ENCODE data around the gene CNGA3. TPM values are rescaled to one million over a fixed set of nuclear protein-coding genes. Genes with fewer than 3 reads are reported as not detected.

The CNGA3 gene
- total and polyA plus RNA-seq, 2 experiments from 2014 or later = not detected

- ATAC-seq (no peak), DNase-seq (ENCODE audit: low spot score) (no peak)
- no peaks in the 10 kb centered on the region for H3K9me2 ChIP-seq (ENCODE audit: insufficient read depth)
- no peaks in the 10 kb centered on the region for H3K36me3 ChIP-seq (ENCODE audit: insufficient read depth)
- Mint-ChIP-seq H3K36me3 (ENCODE audit: low read depth) (no peaks in the 10 kb centered on the region), H3K27ac (no peak overlapping the region), H3K4me1 (peaks cover 5% of the 10 kb centered on the region; the same call in 2 of the 3 replicates), H3K4me3 (no peak overlapping the region), H3K27me3 (ENCODE audit: insufficient read depth, low read depth, poor library complexity) (peaks cover 7% of the 10 kb centered on the region), H3K9me3 (peaks cover 10% of the 10 kb centered on the region; the same call in 2 of the 3 replicates)
- H3K27ac ChIP-seq (ENCODE audit: low read depth) = no peak overlapping the region
- TF ChIP-seq, protein P1, sequence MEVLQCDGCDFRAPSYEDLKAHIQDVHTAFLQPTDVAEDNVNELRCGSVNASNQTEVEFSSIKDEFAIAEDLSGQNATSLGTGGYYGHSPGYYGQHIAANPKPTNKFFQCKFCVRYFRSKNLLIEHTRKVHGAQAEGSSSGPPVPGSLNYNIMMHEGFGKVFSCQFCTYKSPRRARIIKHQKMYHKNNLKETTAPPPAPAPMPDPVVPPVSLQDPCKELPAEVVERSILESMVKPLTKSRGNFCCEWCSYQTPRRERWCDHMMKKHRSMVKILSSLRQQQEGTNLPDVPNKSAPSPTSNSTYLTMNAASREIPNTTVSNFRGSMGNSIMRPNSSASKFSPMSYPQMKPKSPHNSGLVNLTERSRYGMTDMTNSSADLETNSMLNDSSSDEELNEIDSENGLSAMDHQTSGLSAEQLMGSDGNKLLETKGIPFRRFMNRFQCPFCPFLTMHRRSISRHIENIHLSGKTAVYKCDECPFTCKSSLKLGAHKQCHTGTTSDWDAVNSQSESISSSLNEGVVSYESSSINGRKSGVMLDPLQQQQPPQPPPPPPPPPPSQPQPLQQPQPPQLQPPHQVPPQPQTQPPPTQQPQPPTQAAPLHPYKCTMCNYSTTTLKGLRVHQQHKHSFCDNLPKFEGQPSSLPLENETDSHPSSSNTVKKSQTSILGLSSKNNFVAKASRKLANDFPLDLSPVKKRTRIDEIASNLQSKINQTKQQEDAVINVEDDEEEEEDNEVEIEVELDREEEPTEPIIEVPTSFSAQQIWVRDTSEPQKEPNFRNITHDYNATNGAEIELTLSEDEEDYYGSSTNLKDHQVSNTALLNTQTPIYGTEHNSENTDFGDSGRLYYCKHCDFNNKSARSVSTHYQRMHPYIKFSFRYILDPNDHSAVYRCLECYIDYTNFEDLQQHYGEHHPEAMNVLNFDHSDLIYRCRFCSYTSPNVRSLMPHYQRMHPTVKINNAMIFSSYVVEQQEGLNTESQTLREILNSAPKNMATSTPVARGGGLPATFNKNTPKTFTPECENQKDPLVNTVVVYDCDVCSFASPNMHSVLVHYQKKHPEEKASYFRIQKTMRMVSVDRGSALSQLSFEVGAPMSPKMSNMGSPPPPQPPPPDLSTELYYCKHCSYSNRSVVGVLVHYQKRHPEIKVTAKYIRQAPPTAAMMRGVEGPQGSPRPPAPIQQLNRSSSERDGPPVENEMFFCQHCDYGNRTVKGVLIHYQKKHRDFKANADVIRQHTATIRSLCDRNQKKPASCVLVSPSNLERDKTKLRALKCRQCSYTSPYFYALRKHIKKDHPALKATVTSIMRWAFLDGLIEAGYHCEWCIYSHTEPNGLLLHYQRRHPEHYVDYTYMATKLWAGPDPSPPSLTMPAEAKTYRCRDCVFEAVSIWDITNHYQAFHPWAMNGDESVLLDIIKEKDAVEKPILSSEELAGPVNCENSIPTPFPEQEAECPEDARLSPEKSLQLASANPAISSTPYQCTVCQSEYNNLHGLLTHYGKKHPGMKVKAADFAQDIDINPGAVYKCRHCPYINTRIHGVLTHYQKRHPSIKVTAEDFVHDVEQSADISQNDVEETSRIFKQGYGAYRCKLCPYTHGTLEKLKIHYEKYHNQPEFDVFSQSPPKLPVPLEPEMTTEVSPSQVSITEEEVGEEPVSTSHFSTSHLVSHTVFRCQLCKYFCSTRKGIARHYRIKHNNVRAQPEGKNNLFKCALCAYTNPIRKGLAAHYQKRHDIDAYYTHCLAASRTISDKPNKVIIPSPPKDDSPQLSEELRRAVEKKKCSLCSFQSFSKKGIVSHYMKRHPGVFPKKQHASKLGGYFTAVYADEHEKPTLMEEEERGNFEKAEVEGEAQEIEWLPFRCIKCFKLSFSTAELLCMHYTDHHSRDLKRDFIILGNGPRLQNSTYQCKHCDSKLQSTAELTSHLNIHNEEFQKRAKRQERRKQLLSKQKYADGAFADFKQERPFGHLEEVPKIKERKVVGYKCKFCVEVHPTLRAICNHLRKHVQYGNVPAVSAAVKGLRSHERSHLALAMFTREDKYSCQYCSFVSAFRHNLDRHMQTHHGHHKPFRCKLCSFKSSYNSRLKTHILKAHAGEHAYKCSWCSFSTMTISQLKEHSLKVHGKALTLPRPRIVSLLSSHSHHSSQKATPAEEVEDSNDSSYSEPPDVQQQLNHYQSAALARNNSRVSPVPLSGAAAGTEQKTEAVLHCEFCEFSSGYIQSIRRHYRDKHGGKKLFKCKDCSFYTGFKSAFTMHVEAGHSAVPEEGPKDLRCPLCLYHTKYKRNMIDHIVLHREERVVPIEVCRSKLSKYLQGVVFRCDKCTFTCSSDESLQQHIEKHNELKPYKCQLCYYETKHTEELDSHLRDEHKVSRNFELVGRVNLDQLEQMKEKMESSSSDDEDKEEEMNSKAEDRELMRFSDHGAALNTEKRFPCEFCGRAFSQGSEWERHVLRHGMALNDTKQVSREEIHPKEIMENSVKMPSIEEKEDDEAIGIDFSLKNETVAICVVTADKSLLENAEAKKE (CRISPR knock-in tag; IDR thresholded peaks at IDR 0.05) = no peak
- TF ChIP-seq ETS1 (IDR thresholded peaks at IDR 0.05) (no peak), ZNF331 (CRISPR knock-in tag; IDR thresholded peaks at IDR 0.05; ENCODE audit: low read depth) (no peak), EZH2phosphoT487 (IDR thresholded peaks at IDR 0.05; ENCODE audit: unreplicated experiment) (no peak), POLR2AphosphoS5 (IDR thresholded peaks at IDR 0.05; ENCODE audit: low read depth) (no peak), ZNF114 (CRISPR knock-in tag; IDR thresholded peaks at IDR 0.05) (no peak), NANOG (IDR thresholded peaks at IDR 0.05; ENCODE audit: borderline replicate concordance) (no peak), EZH2 (IDR thresholded peaks at IDR 0.05; ENCODE audit: low read depth, unreplicated experiment) (no peak)
- no peaks in the 10 kb centered on the region for H3F3A ChIP-seq (replicated peaks; ENCODE audit: low read depth)
- no peak overlapping the region; the same call in 1 of the 2 replicates for H2AFZ ChIP-seq
- no peaks in the 10 kb centered on the region for H4K20me1 ChIP-seq (replicated peaks; ENCODE audit: insufficient read depth)
- no peaks in the 10 kb centered on the region for H3K79me2 ChIP-seq (replicated peaks; ENCODE audit: insufficient read depth)
- H3K27me3 ChIP-seq (ENCODE audit: insufficient read depth) = no peaks in the 10 kb centered on the region
- H3K4me2 ChIP-seq = no peak overlapping the region
- H3K4me1 ChIP-seq (ENCODE audit: insufficient read depth) = peaks cover 3% of the 10 kb centered on the region; the same call in 1 of the 2 replicates
- H3K4me3 ChIP-seq = no peak overlapping the region
These were observed 26.3 kb downstream of the CNGA3 start for GRCh38 chr2:98372579-98372978.

Measured in GM23338 (cell line).